HG03460 (cell line): Measurements from ENCODE around the gene MRPL22.
A peak's percentile ranks its signal among the peaks of the same experiment; 100 is the strongest.
"Not testable (repeated sequence)": the region's sequence is repeated elsewhere in the genome, so short reads cannot be mapped to it uniquely, and the experiment has no call there.

ENCODE experiments used
- ATAC-seq: cut with Tn5 transposase; IDR thresholded peaks from one replicate; pipeline ENCODE4 v1.9.1; 2021; ENCODE audit not compliant: unreplicated experiment

MRPL22 gene

GRCh38 chr5:154940772-154941620 is at the start of gene MRPL22:
Gene MRPL22 (plus strand): TSS chr5:154941073. CDS start chr5:154941111, 38 bp downstream.
- ATAC-seq: peak; percentile 55

GRCh38 chr5:154892369-154892771 is 48.5 kb upstream of the MRPL22 start:
- no peak for ATAC-seq

- ATAC-seq: no peak
These were observed 47.5 kb upstream of the MRPL22 start for GRCh38 chr5:154893381-154893780.

GRCh38 chr5:154895606-154896561 is 45.0 kb upstream of the MRPL22 start:
- ATAC-seq: no peak

GRCh38 chr5:154896562-154897165 is 44.2 kb upstream of the MRPL22 start:
- no peak for ATAC-seq

GRCh38 chr5:154898210-154898609 is 42.7 kb upstream of the MRPL22 start:
- no peak for ATAC-seq

GRCh38 chr5:154899151-154899816 is 41.6 kb upstream of the MRPL22 start:
- ATAC-seq: no peak

GRCh38 chr5:154900066-154900465 is 40.8 kb upstream of the MRPL22 start:
- ATAC-seq: no peak

- ATAC-seq: no peak
These were observed 39.6 kb upstream of the MRPL22 start for GRCh38 chr5:154901276-154901675.

GRCh38 chr5:154901913-154902312 is 39.0 kb upstream of the MRPL22 start:
- no peak for ATAC-seq

- not testable (repeated sequence) for ATAC-seq
These were observed 35.3 kb upstream of the MRPL22 start for GRCh38 chr5:154905601-154906000.

GRCh38 chr5:154916874-154917273 is 24.0 kb upstream of the MRPL22 start:
- no peak for ATAC-seq

GRCh38 chr5:154917757-154918156 is 23.1 kb upstream of the MRPL22 start:
- ATAC-seq: no peak

- no peak for ATAC-seq
These were observed 17.1 kb upstream of the MRPL22 start for GRCh38 chr5:154923441-154924430.

GRCh38 chr5:154933537-154933936 is 7.3 kb upstream of the MRPL22 start:
- ATAC-seq: no peak

GRCh38 chr5:154934881-154935280 is 6.0 kb upstream of the MRPL22 start:
- no peak for ATAC-seq

GRCh38 chr5:154937186-154937717 is 3.6 kb upstream of the MRPL22 start:
- no peak for ATAC-seq

GRCh38 chr5:154937718-154938466 is 3.0 kb upstream of the MRPL22 start, which contains the start of gene GEMIN5:
Gene GEMIN5 (minus strand): TSS chr5:154938211. CDS start chr5:154938133, 78 bp downstream.
- ATAC-seq: peak; percentile 80
